ENCODE results near the gene TNIK. TPM values are rescaled to one million over a fixed set of nuclear protein-coding genes. Genes with fewer than 3 reads are reported as not detected.

The TNIK gene
- total and polyA plus RNA-seq, 2 of the 13 experiments (the other 11 are each of a cell fraction or from before 2014, with no cell fraction given): 0.15 to 0.22 TPM

GRCh38 chr3:171387062-171387461 lies 73.1 kb downstream of the TNIK start:
- ChIA-PET CTCF (ENCODE audit: low intra/inter-chr PET ratio, low total read pairs) (no interaction called here), POLR2A (no interaction called here)
- in situ Hi-C loops (cut with HindIII; ENCODE audit: extremely low pct_ligation_motif_present, low pct_unique_long_range_greater_than_20kb): no loop called here
- Histone ChIP-seq H3K79me2 (ENCODE audit: insufficient read depth, low read length) (no peaks in the 10 kb centered on the region), H3K4me2 (ENCODE audit: low read depth, low read length) (no peak overlapping the region), H3K27me3 (ENCODE audit: control insufficient read depth in 1 of 2, insufficient read depth in 2 of 2, low read length in 2 of 2) (no peaks in the 10 kb centered on the region), H3K9me3 (ENCODE audit: low read length) (peaks cover 10% of the 10 kb centered on the region; the same call in 1 of the 2 replicates), H3K4me3 (replicated peaks in 1 of 3; ENCODE audit: insufficient read depth in 1 of 3, low read depth in 2 of 3, low read length in 3 of 3) (no peak overlapping the region), H3K4me1 (ENCODE audit: insufficient read depth, low read length) (no peaks in the 10 kb centered on the region), H3K9ac (ENCODE audit: insufficient read depth, low read depth, low read length) (no peak overlapping the region), H3K27ac (ENCODE audit: extremely low read length, insufficient read depth, low read length) (no peak overlapping the region), H4K20me1 (ENCODE audit: insufficient read depth, low read length) (no peaks in the 10 kb centered on the region), H2AFZ (ENCODE audit: low read length) (no peak overlapping the region), H3K36me3 (replicated peaks in 1 of 2; ENCODE audit: control insufficient read depth in 1 of 2, insufficient read depth in 2 of 2, low read length in 2 of 2) (no peaks in the 10 kb centered on the region)
- DNase-seq (ENCODE audit: low spot score): no peak
- BruUV-seq (replicated peaks): no TSS peak
- TF ChIP-seq ZNF766 (CRISPR knock-in tag; IDR thresholded peaks at IDR 0.05; ENCODE audit: borderline replicate concordance): no peak
- TF ChIP-seq PATZ1 (CRISPR knock-in tag; IDR thresholded peaks at IDR 0.05): no peak
- no peak for TF ChIP-seq THAP7 (CRISPR knock-in tag; IDR thresholded peaks at IDR 0.05)
- no peak for TF ChIP-seq ZBTB33 (CRISPR knock-in tag; IDR thresholded peaks at IDR 0.05)
- no peak for TF ChIP-seq ZNF570 (CRISPR knock-in tag; IDR thresholded peaks at IDR 0.05; ENCODE audit: borderline replicate concordance)
- TF ChIP-seq HDAC6 (IDR thresholded peaks at IDR 0.05; ENCODE audit: low read depth, low read length): no peak
- TF ChIP-seq ZNF607 (CRISPR knock-in tag; IDR thresholded peaks at IDR 0.05; ENCODE audit: borderline replicate concordance): no peak
- TF ChIP-seq ZXDC (CRISPR knock-in tag; IDR thresholded peaks at IDR 0.05): no peak
- TF ChIP-seq ZNF333 (CRISPR knock-in tag; IDR thresholded peaks at IDR 0.05; ENCODE audit: borderline replicate concordance): no peak
- TF ChIP-seq TBP (CRISPR knock-in tag; IDR thresholded peaks at IDR 0.05): no peak
- no peak for TF ChIP-seq SOX6 (IDR thresholded peaks at IDR 0.05)
- TF ChIP-seq SOX6 (CRISPR knock-in tag; IDR thresholded peaks at IDR 0.05): no peak
- TF ChIP-seq NCOA5 (CRISPR knock-in tag; IDR thresholded peaks at IDR 0.05): no peak
- TF ChIP-seq SRF (IDR thresholded peaks at IDR 0.05; ENCODE audit: low read depth, low read length): no peak
- FAIRE-seq: no peak
- intact Hi-C loops (cut with micrococcal nuclease; ENCODE audit: unreplicated experiment): no loop called here
- ATAC-seq: no peak

Measured in HepG2 (cell line).